Lower leg skin (tissue), 4 donors: ENCODE results near the gene C20orf96. TPM values are rescaled to one million over a fixed set of nuclear protein-coding genes. Genes with fewer than 3 reads are reported as not detected.

Experiments used
- DNase-seq, 2 donors: peaks; one replicate each; pipeline ENCODE4 v3.0.0-alpha.2; 2019; ENCODE audit warnings: low spot score in 2 of 2
- H3K4me3 ChIP-seq: fragments of 200-600 bp; sonication (generic); 2 replicates; pipeline ENCODE4 v1.5.1; 2017; ENCODE audit warnings: mild to moderate bottlenecking, low read depth; ENCODE audit not compliant: poor library complexity, severe bottlenecking
- CTCF ChIP-seq, 3 donors: fragments of 450-650 bp; IDR thresholded peaks; one replicate each; pipeline ENCODE4 v1.5.1; 2016; ENCODE audit warnings: antibody characterized with exemption in 3 of 3, mild to moderate bottlenecking in 3 of 3, moderate library complexity in 2 of 3
- POLR2A ChIP-seq, 2 donors: fragments of 450-650 bp; IDR thresholded peaks; one replicate each; pipeline ENCODE4 v1.6.1; 2016 to 2017; ENCODE audit warnings: antibody characterized with exemption in 2 of 2, mild to moderate bottlenecking in 1 of 2, moderate library complexity in 1 of 2
- WGBS, 2 donors: methylation state at CpG; one replicate each; pipeline ENCODE4 v1.1.5; 2018; 5-methylcytosine and 5-hydroxymethylcytosine counted together
- intact Hi-C: fragments of 100-400 bp; cut with DNase I; formaldehyde crosslinking; loops from one replicate; pipeline ENCODE4 v1.15.0; 2023; ENCODE audit warnings: low total_unique reads
- total RNA-seq, 4 donors: library from RNA; depleted of rRNA; stranded (reverse); fragments of >200 nt; gene quantifications; one replicate each; pipeline ENCODE4 v1.1.0, GENCODE V29; 2016

Gene C20orf96
- total RNA-seq, 4 donors from 2014 or later = 0.36 to 0.59 (median 0.52) TPM; not detected in 1

GRCh38 chr20:325889-326644 lies 35.5 kb upstream of the C20orf96 start:
- no peak for TF ChIP-seq CTCF (IDR thresholded peaks at IDR 0.05)
- no peak for TF ChIP-seq POLR2A (IDR thresholded peaks at IDR 0.05)
- H3K4me3 ChIP-seq = peak overlapping the region; percentile 37
- intact Hi-C loops = no loop called here
- WGBS, 2 donors = 1% methylated on average over 30 to 44 of the region's 103 CpGs
- peak; percentile 57 to 91 for DNase-seq

GRCh38 chr20:325045-325888 lies 34.7 kb upstream of the C20orf96 start, which contains the start of gene SOX12:
Gene SOX12, plus strand, starts transcription at chr20:325552. Its CDS starts 373 bp downstream, at chr20:325925.
- peak; percentile 95 to 99 for DNase-seq
- peak within 1 kb of the TSS; percentile 39 for H3K4me3 ChIP-seq
- intact Hi-C loops = no loop called here
- 1% methylated on average over 40 to 62 of the region's 106 CpGs for WGBS, 2 donors
- no peak for TF ChIP-seq CTCF (IDR thresholded peaks at IDR 0.05)
- TF ChIP-seq POLR2A (IDR thresholded peaks at IDR 0.05) = no peak

GRCh38 chr20:324177-325044 lies 33.9 kb upstream of the C20orf96 start:
- intact Hi-C loops = no loop called here
- peak; percentile 86 to 98 for DNase-seq
- WGBS, 2 donors = 0 to 1% methylated on average over 52 to 53 of the region's 69 CpGs

GRCh38 chr20:316316-317068 lies 25.9 kb upstream of the C20orf96 start:
- TF ChIP-seq POLR2A (IDR thresholded peaks at IDR 0.05) = no peak
- no peak for TF ChIP-seq CTCF (IDR thresholded peaks at IDR 0.05)
- WGBS, 2 donors = 90 to 93% methylated on average over 2 of the region's 2 CpGs
- H3K4me3 ChIP-seq = no peak overlapping the region
- DNase-seq = no peak
- intact Hi-C loops = no loop called here

More at GRCh38 chr20:324177-325044, 33.9 kb upstream of the C20orf96 start:
- TF ChIP-seq CTCF (IDR thresholded peaks at IDR 0.05) = no peak
- TF ChIP-seq POLR2A (IDR thresholded peaks at IDR 0.05) = no peak
- H3K4me3 ChIP-seq = peak overlapping the region; percentile 39

GRCh38 chr20:313948-314347 lies 23.4 kb upstream of the C20orf96 start:
- TF ChIP-seq CTCF (IDR thresholded peaks at IDR 0.05) = no peak
- TF ChIP-seq POLR2A (IDR thresholded peaks at IDR 0.05) = no peak
- intact Hi-C loops = no loop called here

More at GRCh38 chr20:313948-314347, 23.4 kb upstream of the C20orf96 start:
- no peak for DNase-seq
- H3K4me3 ChIP-seq = no peak overlapping the region
